HEK293 (cell line): Measurements from ENCODE around the gene ZNF284.

Source experiments
- BCL11A ChIP-seq: fragments of 450-650 bp; formaldehyde crosslinking; IDR thresholded peaks from 2 replicates; pipeline ENCODE4 v1.5.1; 2016; ENCODE audit warnings: low read depth, missing biosample characterization, missing genetic modification characterization
- BCL11B ChIP-seq: fragments of 450-650 bp; formaldehyde crosslinking; IDR thresholded peaks from 2 replicates; pipeline ENCODE4 v1.5.1; 2016; ENCODE audit warnings: low read depth, missing biosample characterization, missing genetic modification characterization
- EGR2 ChIP-seq: fragments of 450-650 bp; formaldehyde crosslinking; IDR thresholded peaks from 2 replicates; pipeline ENCODE4 v1.5.1; 2016; ENCODE audit warnings: low read depth, missing biosample characterization, missing genetic modification characterization
- KLF8 ChIP-seq: fragments of 450-650 bp; formaldehyde crosslinking; IDR thresholded peaks from 2 replicates; pipeline ENCODE4 v1.5.1; 2016; ENCODE audit warnings: missing biosample characterization, missing genetic modification characterization
- SP7 ChIP-seq: fragments of 450-650 bp; formaldehyde crosslinking; IDR thresholded peaks from 2 replicates; pipeline ENCODE4 v1.5.1; 2016; ENCODE audit warnings: missing biosample characterization, missing genetic modification characterization
- ZBTB21 ChIP-seq: fragments of 450-650 bp; formaldehyde crosslinking; IDR thresholded peaks from 2 replicates; pipeline ENCODE4 v1.5.1; 2017; ENCODE audit warnings: missing biosample characterization, missing genetic modification characterization
- ZNF121 ChIP-seq: fragments of 450-650 bp; formaldehyde crosslinking; IDR thresholded peaks from 2 replicates; pipeline ENCODE4 v1.5.1; 2016; ENCODE audit warnings: missing biosample characterization, missing genetic modification characterization
- ZNF174 ChIP-seq: fragments of 450-650 bp; formaldehyde crosslinking; IDR thresholded peaks from 2 replicates; pipeline ENCODE4 v1.5.0; 2017; ENCODE audit warnings: missing biosample characterization, mild to moderate bottlenecking, missing genetic modification characterization
- ZNF292 ChIP-seq: fragments of 450-650 bp; formaldehyde crosslinking; IDR thresholded peaks from 2 replicates; pipeline ENCODE4 v1.5.1; 2016; ENCODE audit warnings: low read depth, missing biosample characterization, missing genetic modification characterization, borderline replicate concordance
- ZNF416 ChIP-seq: fragments of 450-650 bp; formaldehyde crosslinking; IDR thresholded peaks from 2 replicates; pipeline ENCODE4 v1.5.1; 2016; ENCODE audit warnings: missing biosample characterization, missing genetic modification characterization
- ZXDB ChIP-seq: fragments of 450-650 bp; formaldehyde crosslinking; IDR thresholded peaks from 2 replicates; pipeline ENCODE4 v1.5.1; 2016; ENCODE audit warnings: missing biosample characterization, missing genetic modification characterization
- TF ChIP-seq, protein P1 (sequence below): fragments of 450-650 bp; formaldehyde crosslinking; IDR thresholded peaks from 2 replicates; pipeline ENCODE4 v1.5.1; 2016; ENCODE audit warnings: missing biosample characterization, missing genetic modification characterization
- TF ChIP-seq, protein P2 (sequence below): fragments of 450-650 bp; formaldehyde crosslinking; IDR thresholded peaks from 2 replicates; pipeline ENCODE4 v1.5.1; 2016; ENCODE audit warnings: missing biosample characterization, missing genetic modification characterization
- TF ChIP-seq, protein P3 (sequence below): fragments of 450-650 bp; formaldehyde crosslinking; conservative IDR thresholded peaks from 2 replicates; pipeline ENCODE4 v1.5.1; 2016; ENCODE audit warnings: low read depth, missing biosample characterization, missing genetic modification characterization
- TF ChIP-seq, protein P4 (sequence below): fragments of 450-650 bp; formaldehyde crosslinking; IDR thresholded peaks from 2 replicates; pipeline ENCODE4 v1.5.1; 2016; ENCODE audit warnings: missing biosample characterization, missing genetic modification characterization
- TF ChIP-seq, protein P5 (sequence below): fragments of 450-650 bp; formaldehyde crosslinking; IDR thresholded peaks from 2 replicates; pipeline ENCODE4 v1.5.1; 2016; ENCODE audit warnings: missing biosample characterization, missing genetic modification characterization, low read depth
- TF ChIP-seq, protein P6 (sequence below): fragments of 450-650 bp; formaldehyde crosslinking; IDR thresholded peaks from 2 replicates; pipeline ENCODE4 v1.5.1; 2016; ENCODE audit warnings: missing biosample characterization, missing genetic modification characterization
- TF ChIP-seq, protein P7 (sequence below): fragments of 450-650 bp; formaldehyde crosslinking; IDR thresholded peaks from 2 replicates; pipeline ENCODE4 v1.5.1; 2016; ENCODE audit warnings: missing biosample characterization, missing genetic modification characterization
- TF ChIP-seq, protein P8 (sequence below): fragments of 450-650 bp; formaldehyde crosslinking; IDR thresholded peaks from 2 replicates; pipeline ENCODE4 v1.5.1; 2017; ENCODE audit warnings: missing biosample characterization, missing genetic modification characterization

The ZNF284 gene

DNA sequence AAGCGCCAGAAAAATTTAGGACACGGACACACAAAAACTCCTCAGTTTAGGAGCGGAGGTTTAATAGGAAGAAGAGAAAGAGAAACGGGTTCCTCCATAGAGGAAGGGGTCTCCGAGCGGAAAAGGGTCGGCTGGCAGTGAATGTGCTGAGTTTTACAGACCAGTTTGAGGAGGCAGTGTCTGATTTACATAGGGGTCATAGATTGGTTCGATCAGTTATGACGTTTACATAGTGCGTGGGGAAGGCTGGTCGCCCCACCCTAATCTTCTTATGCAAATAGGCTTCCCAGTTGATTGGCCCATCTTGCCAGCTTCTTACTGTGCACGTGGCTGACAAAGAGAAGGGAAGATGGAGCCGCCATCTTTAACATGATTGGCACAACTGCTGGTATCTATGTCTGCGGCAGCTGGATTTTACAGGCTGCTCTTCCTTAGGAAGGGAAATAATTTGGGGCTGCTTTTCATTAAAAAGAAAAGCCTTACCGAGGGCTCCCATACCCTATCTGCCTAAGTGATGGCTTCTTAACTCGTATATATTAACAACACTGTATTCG, 40.0 kb downstream of the ZNF284 start (continued):
- TF ChIP-seq, protein P1, sequence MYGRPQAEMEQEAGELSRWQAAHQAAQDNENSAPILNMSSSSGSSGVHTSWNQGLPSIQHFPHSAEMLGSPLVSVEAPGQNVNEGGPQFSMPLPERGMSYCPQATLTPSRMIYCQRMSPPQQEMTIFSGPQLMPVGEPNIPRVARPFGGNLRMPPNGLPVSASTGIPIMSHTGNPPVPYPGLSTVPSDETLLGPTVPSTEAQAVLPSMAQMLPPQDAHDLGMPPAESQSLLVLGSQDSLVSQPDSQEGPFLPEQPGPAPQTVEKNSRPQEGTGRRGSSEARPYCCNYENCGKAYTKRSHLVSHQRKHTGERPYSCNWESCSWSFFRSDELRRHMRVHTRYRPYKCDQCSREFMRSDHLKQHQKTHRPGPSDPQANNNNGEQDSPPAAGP = no peak
- TF ChIP-seq BCL11A = no peak
- TF ChIP-seq, protein P2, sequence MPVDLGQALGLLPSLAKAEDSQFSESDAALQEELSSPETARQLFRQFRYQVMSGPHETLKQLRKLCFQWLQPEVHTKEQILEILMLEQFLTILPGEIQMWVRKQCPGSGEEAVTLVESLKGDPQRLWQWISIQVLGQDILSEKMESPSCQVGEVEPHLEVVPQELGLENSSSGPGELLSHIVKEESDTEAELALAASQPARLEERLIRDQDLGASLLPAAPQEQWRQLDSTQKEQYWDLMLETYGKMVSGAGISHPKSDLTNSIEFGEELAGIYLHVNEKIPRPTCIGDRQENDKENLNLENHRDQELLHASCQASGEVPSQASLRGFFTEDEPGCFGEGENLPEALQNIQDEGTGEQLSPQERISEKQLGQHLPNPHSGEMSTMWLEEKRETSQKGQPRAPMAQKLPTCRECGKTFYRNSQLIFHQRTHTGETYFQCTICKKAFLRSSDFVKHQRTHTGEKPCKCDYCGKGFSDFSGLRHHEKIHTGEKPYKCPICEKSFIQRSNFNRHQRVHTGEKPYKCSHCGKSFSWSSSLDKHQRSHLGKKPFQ = no peak
- TF ChIP-seq, protein P3, sequence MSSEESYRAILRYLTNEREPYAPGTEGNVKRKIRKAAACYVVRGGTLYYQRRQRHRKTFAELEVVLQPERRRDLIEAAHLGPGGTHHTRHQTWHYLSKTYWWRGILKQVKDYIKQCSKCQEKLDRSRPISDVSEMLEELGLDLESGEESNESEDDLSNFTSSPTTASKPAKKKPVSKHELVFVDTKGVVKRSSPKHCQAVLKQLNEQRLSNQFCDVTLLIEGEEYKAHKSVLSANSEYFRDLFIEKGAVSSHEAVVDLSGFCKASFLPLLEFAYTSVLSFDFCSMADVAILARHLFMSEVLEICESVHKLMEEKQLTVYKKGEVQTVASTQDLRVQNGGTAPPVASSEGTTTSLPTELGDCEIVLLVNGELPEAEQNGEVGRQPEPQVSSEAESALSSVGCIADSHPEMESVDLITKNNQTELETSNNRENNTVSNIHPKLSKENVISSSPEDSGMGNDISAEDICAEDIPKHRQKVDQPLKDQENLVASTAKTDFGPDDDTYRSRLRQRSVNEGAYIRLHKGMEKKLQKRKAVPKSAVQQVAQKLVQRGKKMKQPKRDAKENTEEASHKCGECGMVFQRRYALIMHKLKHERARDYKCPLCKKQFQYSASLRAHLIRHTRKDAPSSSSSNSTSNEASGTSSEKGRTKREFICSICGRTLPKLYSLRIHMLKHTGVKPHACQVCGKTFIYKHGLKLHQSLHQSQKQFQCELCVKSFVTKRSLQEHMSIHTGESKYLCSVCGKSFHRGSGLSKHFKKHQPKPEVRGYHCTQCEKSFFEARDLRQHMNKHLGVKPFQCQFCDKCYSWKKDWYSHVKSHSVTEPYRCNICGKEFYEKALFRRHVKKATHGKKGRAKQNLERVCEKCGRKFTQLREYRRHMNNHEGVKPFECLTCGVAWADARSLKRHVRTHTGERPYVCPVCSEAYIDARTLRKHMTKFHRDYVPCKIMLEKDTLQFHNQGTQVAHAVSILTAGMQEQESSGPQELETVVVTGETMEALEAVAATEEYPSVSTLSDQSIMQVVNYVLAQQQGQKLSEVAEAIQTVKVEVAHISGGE (tag by site-specific recombination) = no peak
- TF ChIP-seq, protein P4, sequence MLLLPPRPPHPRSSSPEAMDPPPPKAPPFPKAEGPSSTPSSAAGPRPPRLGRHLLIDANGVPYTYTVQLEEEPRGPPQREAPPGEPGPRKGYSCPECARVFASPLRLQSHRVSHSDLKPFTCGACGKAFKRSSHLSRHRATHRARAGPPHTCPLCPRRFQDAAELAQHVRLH (tag by site-specific recombination) = no peak
- TF ChIP-seq, protein P5, sequence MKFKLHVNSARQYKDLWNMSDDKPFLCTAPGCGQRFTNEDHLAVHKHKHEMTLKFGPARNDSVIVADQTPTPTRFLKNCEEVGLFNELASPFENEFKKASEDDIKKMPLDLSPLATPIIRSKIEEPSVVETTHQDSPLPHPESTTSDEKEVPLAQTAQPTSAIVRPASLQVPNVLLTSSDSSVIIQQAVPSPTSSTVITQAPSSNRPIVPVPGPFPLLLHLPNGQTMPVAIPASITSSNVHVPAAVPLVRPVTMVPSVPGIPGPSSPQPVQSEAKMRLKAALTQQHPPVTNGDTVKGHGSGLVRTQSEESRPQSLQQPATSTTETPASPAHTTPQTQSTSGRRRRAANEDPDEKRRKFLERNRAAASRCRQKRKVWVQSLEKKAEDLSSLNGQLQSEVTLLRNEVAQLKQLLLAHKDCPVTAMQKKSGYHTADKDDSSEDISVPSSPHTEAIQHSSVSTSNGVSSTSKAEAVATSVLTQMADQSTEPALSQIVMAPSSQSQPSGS (tag by site-specific recombination) = no peak
- TF ChIP-seq ZNF121 = no peak
- no peak for TF ChIP-seq ZNF174
- no peak for TF ChIP-seq BCL11B (tag by site-specific recombination)
- TF ChIP-seq, protein P6, sequence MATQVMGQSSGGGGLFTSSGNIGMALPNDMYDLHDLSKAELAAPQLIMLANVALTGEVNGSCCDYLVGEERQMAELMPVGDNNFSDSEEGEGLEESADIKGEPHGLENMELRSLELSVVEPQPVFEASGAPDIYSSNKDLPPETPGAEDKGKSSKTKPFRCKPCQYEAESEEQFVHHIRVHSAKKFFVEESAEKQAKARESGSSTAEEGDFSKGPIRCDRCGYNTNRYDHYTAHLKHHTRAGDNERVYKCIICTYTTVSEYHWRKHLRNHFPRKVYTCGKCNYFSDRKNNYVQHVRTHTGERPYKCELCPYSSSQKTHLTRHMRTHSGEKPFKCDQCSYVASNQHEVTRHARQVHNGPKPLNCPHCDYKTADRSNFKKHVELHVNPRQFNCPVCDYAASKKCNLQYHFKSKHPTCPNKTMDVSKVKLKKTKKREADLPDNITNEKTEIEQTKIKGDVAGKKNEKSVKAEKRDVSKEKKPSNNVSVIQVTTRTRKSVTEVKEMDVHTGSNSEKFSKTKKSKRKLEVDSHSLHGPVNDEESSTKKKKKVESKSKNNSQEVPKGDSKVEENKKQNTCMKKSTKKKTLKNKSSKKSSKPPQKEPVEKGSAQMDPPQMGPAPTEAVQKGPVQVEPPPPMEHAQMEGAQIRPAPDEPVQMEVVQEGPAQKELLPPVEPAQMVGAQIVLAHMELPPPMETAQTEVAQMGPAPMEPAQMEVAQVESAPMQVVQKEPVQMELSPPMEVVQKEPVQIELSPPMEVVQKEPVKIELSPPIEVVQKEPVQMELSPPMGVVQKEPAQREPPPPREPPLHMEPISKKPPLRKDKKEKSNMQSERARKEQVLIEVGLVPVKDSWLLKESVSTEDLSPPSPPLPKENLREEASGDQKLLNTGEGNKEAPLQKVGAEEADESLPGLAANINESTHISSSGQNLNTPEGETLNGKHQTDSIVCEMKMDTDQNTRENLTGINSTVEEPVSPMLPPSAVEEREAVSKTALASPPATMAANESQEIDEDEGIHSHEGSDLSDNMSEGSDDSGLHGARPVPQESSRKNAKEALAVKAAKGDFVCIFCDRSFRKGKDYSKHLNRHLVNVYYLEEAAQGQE = no peak
- peak; percentile 96 for TF ChIP-seq ZBTB21
- TF ChIP-seq ZNF416 = no peak
- TF ChIP-seq, protein P7, sequence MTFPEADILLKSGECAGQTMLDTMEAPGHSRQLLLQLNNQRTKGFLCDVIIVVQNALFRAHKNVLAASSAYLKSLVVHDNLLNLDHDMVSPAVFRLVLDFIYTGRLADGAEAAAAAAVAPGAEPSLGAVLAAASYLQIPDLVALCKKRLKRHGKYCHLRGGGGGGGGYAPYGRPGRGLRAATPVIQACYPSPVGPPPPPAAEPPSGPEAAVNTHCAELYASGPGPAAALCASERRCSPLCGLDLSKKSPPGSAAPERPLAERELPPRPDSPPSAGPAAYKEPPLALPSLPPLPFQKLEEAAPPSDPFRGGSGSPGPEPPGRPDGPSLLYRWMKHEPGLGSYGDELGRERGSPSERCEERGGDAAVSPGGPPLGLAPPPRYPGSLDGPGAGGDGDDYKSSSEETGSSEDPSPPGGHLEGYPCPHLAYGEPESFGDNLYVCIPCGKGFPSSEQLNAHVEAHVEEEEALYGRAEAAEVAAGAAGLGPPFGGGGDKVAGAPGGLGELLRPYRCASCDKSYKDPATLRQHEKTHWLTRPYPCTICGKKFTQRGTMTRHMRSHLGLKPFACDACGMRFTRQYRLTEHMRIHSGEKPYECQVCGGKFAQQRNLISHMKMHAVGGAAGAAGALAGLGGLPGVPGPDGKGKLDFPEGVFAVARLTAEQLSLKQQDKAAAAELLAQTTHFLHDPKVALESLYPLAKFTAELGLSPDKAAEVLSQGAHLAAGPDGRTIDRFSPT (tag by site-specific recombination) = no peak
- TF ChIP-seq ZXDB (tag by site-specific recombination) = peak; percentile 23
- peak; percentile 61; the same call in 1 of the 2 replicates for TF ChIP-seq KLF8 (tag by site-specific recombination)
- peak; percentile 7; the same call in 1 of the 2 replicates for TF ChIP-seq SP7 (tag by site-specific recombination)
- TF ChIP-seq, protein P8, sequence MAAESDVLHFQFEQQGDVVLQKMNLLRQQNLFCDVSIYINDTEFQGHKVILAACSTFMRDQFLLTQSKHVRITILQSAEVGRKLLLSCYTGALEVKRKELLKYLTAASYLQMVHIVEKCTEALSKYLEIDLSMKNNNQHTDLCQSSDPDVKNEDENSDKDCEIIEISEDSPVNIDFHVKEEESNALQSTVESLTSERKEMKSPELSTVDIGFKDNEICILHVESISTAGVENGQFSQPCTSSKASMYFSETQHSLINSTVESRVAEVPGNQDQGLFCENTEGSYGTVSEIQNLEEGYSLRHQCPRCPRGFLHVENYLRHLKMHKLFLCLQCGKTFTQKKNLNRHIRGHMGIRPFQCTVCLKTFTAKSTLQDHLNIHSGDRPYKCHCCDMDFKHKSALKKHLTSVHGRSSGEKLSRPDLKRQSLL (tag by site-specific recombination) = peak; percentile 65; the same call in 1 of the 2 replicates
- peak; percentile 19; the same call in 1 of the 2 replicates for TF ChIP-seq EGR2 (tag by site-specific recombination)
- no peak for TF ChIP-seq ZNF292 (tag by site-specific recombination)
- TF ChIP-seq, all 188 proteins: peak for 31
